Brain pericyte (primary cell): ENCODE measurements around the gene COBL.

Source experiments
- DNase-seq: peaks from one replicate; pipeline ENCODE4 v3.0.0-alpha.2; 2012; ENCODE audit warnings: low read depth, low spot score

Gene COBL, protein sequence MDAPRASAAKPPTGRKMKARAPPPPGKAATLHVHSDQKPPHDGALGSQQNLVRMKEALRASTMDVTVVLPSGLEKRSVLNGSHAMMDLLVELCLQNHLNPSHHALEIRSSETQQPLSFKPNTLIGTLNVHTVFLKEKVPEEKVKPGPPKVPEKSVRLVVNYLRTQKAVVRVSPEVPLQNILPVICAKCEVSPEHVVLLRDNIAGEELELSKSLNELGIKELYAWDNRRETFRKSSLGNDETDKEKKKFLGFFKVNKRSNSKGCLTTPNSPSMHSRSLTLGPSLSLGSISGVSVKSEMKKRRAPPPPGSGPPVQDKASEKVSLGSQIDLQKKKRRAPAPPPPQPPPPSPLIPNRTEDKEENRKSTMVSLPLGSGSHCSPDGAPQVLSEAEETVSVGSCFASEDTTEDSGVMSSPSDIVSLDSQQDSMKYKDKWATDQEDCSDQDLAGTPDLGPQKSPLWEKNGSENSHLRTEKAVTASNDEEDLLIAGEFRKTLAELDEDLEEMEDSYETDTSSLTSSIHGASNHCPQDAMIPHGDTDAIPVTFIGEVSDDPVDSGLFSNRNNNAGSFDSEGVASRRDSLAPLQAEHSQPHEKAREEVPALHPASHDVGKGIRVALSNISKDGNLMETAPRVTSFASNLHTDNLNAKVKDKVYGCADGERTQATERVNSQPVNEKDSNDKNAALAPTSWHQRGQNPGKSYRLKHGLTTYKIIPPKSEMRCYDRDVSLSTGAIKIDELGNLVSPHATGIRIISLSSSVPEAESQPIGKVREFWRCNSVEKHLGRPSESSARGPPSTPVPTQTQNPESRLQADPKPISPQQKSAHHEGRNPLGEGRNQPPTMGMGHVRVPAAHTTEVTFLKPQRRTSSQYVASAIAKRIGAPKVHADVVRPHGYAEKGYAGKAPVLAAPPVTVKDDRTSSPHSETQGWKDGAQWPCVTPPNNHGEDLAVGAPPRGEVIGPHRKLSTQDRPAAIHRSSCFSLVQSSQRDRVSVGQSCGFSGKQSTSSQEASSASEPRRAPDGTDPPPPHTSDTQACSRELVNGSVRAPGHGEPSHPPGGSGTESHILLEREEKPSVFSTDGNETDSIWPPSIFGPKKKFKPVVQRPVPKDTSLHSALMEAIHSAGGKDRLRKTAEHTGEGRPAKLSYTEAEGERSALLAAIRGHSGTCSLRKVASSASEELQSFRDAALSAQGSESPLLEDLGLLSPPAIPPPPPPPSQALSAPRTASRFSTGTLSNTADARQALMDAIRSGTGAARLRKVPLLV

GRCh38 chr7:51316666-51317581 lies at the start of gene COBL:
Gene COBL (minus strand): TSS chr7:51316809. CDS start chr7:51316633, 176 bp downstream.
- no peak for DNase-seq

DNA sequence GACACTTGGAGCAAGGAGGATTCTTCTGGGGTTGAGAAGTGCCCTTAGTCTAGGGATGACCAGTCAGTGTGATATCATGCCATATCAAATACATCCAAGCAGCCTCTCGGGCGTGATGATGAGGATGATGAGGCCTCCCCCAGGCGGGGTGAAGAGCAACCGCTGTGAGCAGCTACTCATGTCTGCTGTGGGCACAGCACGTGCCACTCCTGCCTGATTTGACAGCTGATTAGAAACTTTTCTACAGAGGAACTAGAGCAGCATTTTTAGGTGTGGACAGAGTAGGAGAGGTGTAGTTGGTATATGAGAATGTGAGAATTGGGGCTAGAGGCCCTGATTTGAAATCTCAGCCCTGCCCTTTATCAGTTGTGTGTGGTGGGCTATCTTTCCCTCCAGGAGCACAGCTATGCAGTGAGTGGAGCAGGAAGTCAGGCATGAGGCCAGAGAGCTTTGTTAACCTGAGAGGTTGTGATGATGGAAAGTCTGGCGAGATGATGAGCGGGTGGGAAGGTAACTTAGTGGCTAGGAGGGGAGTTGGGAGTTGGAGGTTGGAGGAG lies 49.6 kb upstream of the COBL start:
- no peak for DNase-seq

DNA sequence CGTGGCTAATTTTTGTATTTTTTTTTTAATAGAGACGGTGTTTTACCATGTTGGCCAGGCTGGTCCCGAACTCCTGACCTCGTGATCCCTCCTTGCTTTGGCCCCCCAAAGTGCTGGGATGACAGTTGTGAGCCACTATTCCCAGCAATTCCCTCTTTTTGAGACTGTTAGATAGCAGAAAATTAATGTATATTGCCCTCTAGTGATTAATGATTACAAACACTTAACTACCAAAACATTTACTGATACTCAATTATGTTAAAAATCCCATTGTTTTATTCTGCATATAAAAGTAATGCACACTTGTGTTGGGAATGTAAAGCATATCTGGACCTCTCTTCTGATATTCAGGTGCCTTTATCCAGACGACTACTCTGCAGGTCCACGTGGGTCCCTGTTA lies 41.2 kb upstream of the COBL start:
- no peak for DNase-seq

DNA sequence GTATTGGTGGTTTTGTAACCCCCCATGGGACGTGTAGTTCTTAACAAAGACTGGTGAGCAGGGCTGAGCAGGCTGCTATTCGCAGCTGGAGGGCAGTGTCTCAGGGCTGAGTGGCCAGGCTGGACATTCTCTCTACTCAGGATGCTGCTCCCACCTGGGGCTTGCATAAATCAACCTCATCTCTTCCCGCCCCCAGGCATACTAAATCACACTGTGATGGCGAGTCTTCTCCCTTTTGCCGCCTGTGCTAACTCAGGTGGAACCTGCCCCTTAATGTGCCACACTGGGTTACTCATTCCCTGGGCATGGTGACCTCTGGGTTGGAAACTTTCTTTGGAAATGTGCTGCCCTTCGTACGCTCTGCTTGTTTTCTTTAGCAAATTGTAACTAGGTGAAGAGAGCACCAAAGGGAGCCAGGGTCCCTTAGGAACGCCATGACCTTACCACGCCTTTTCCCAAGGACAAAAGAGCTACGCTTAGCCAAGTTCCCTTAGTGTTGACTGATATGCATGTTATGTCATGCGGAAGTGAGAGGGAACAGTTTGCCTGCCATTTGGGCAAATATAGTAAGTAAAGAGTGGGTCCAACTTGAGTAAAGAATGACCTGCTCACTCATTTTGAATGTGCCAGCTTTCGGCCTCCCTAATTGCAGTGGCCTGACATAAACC lies 40.4 kb upstream of the COBL start:
- no peak for DNase-seq

GRCh38 chr7:51354897-51355296 lies 38.3 kb upstream of the COBL start:
- DNase-seq, result no peak

GRCh38 chr7:51354434-51354833 lies 37.8 kb upstream of the COBL start:
- DNase-seq, result no peak

- DNase-seq, result no peak
Measured at GRCh38 chr7:51352174-51353100, 35.8 kb upstream of the COBL start.

- DNase-seq, result no peak
Measured at GRCh38 chr7:51351661-51352060, 35.1 kb upstream of the COBL start.

DNA sequence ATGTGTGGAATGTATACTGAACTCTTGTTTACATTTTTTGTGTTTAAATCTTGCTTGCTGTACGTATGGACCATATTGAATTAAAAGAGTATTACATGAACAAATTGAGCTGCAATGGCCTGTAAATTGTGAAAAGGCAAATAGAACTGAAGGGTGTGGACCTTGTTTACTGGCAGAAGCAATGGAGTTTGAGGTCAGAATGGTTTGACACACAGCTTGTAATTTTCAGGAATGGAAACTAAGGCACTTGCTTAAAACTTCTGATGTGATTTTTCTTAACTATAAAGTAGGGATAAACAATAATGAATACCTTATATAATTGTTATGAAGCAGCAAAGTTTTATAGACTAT lies 33.9 kb upstream of the COBL start:
- DNase-seq, result no peak

DNA sequence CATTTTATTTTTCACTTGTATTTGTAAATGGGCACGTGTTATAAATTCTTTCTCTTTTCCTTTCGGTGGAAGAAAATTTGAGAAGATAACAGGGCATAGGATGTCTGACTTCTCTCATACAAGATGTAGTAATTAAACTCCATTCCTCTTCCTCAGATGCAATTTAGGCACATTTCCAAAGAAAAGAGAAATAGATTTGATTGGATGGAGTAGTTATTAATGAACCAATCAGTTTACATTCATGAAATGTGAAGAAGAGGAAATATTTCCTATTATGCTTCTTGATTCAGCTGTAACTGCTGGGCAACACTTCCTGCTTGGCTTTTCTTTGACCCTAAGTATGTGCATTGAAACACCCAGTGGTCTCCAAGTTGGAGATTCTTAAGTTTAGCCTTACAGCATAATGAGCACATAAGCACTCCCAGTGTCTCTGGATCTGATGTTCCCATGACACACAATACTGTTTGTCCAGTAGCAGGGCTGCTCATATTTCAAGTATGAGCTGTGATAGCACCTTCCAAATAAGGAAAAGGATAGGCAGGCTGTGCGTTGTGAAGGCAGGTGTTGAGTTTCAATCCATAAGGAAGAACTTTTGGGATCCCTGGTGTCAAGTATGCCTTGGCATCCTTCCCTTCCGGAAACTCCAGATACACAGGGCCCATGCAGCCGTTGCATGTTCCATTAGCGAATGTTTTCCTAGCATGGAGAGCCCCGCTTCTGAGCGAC lies 33.4 kb upstream of the COBL start:
- no peak for DNase-seq

DNA sequence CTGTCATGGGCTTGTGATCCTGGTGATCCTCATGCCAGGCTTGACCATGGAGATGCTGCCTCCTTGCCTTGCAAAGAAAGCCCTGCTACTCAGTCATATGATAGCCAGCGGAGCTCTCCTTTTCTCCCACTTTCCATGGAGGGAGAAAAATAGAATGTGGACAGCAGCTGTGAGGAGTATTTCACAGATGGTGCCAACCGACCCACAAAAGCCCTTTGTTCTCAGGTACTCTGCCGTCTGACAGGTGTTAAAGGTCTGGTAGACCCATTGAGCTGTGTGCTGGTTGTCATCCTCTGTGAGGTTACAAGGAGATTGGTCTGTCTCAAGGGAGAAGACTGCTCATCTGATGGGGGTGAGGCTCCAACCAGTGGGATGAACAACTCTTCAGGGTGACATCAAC lies 29.5 kb upstream of the COBL start:
- DNase-seq, result no peak

GRCh38 chr7:51344406-51345138 lies 28.0 kb upstream of the COBL start:
- DNase-seq, result no peak

- no peak for DNase-seq
Measured at GRCh38 chr7:51340936-51341335, 24.3 kb upstream of the COBL start.

DNA sequence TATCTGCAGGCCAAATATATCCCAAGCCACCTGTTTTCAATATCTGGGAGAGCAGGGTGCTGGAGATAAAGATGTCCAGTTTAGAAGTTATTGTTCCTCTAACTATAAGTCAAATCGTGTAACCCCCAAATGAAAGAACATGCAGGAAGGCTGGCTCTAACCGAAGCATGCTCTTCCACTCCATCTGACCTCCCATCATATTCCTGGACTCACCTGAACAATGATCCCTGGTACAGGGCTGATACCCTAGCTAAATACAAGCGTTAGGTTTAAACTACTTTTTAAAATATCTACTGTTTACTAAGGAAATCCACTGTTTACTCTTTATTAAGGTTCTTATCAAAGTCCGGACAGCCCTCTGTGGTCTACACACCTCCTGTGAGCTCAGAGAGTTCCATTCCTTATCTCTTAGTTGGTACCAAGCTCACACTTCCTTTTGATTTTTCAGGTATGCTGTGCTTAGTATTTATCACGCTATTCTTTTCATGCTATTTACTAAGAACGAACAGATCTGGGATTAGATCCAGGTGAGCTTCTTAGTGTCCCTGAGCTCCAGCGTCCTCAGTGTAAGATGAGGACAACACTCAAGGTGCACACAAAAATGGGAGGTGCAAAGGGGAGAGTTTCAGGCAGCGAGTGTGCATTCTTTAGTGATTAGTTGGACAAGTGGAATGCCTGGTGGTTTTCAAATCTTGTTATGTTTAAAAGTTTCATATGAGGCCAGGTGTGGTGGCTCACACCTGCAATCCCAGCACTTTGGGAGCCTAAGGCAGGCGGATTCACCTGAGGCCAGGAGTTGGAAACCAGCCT lies 23.6 kb upstream of the COBL start:
- no peak for DNase-seq

DNA sequence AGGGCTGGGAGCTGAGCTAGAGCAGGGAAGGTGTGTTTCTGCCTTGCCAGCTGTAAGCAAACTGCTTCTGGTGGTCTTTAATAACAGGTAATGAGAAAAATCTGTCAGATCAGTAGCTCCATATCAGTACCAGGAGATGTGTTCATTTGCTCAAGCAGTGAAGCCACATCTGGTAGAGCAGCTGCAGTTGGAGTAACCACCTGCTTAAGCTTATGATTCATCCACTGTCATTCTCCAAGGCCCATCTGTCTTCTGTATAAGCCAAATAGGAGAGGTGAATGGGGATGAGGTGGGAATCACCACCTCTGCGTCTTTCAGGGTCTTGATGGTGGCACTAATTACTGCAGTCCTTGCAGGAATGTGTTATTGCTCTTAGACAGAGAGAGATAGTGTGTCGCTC lies 18.4 kb upstream of the COBL start:
- DNase-seq, result no peak

DNA sequence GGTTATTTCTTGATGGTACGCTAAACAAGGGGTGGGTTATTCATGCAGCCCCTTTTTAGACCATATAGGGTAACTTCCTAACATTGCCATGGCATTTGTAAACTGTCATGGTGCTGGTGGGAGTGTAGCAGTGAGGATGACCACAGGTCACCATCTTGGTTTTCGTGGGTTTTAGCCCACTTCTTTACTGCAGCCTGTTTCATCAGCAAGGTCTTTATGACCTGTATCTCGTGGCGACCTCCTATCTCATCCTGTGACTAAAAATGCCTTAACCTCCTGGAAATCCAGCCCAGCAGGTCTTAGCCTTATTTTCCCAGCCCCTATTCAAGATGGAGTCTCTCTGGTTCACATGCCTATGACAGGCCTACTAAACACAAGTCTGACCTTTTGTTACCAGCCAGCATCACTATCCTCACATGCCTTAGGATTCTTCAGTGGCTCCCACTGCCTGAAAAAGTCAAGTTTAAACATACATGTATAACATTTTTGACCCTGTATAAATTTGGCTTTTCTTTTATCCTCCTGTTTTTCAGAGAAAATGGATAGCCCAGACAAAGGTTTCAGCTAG lies 13.2 kb upstream of the COBL start:
- no peak for DNase-seq
